PC-3 (cell line): ENCODE measurements around the gene FBLN7. TPM values are rescaled to one million over a fixed set of nuclear protein-coding genes. Genes with fewer than 3 reads are reported as not detected.

Experiments
- ATAC-seq: fragments of 200-7000 bp; cut with Tn5 transposase; 2 replicates; pipeline ENCODE4 v1.9.1; 2020; ENCODE audit warnings: mild to moderate bottlenecking, moderate library complexity
- BruUV-seq: library from RNA; stranded (reverse); fragments of 400-500 nt; replicated peaks from 2 replicates; lab custom pipeline; 2021; lab: Mats Ljungman, UMichigan
- CTCF ChIA-PET: fragments of 300-600 bp; sonication (Branson Sonifier 250); formaldehyde crosslinking; loops from one replicate; lab custom pipeline; 2022; ENCODE audit warnings: antibody characterized with exemption; lab: Charles Lee
- POLR2A ChIA-PET: fragments of 300-600 bp; sonication (Branson Sonifier 250); formaldehyde crosslinking; loops from one replicate; lab custom pipeline; 2022; ENCODE audit warnings: antibody characterized with exemption; ENCODE audit not compliant: unreplicated experiment; lab: Charles Lee
- DNase-seq: peaks from one replicate; pipeline ENCODE4 v3.0.0-alpha.2; 2015
- H2AFZ ChIP-seq: fragments of 300-600 bp; sonication (generic); 2 replicates; pipeline ENCODE4 v1.6.0; 2016; ENCODE audit warnings: antibody characterized with exemption, low read length
- H3F3A ChIP-seq: fragments of 300-600 bp; sonication (generic); one replicate; pipeline ENCODE4 v1.6.0; 2017; ENCODE audit warnings: antibody characterized with exemption, low read length, control low read depth, mild to moderate bottlenecking; ENCODE audit not compliant: unreplicated experiment
- H3K27ac ChIP-seq: fragments of 300-600 bp; sonication (generic); 2 replicates; pipeline ENCODE4 v1.5.1; 2016; ENCODE audit warnings: mild to moderate bottlenecking, low read length
- H3K27me3 ChIP-seq: fragments of 300-600 bp; sonication (generic); 2 replicates; pipeline ENCODE4 v1.6.1; 2016; ENCODE audit warnings: low read length, mixed read lengths
- H3K36me3 ChIP-seq: fragments of 300-600 bp; sonication (generic); 2 replicates; pipeline ENCODE4 v1.6.1; 2016; ENCODE audit warnings: low read depth, mixed run types, low read length, mixed read lengths
- H3K4me1 ChIP-seq: fragments of 300-600 bp; sonication (generic); 2 replicates; pipeline ENCODE4 v1.5.1; 2016; ENCODE audit warnings: low read length; ENCODE audit not compliant: insufficient read depth
- H3K4me2 ChIP-seq: fragments of 300-600 bp; sonication (generic); 2 replicates; pipeline ENCODE4 v1.6.0; 2016; ENCODE audit warnings: low read length
- H3K4me3 ChIP-seq: fragments of 300-600 bp; sonication (generic); 2 replicates; pipeline ENCODE4 v1.5.1; 2016; ENCODE audit warnings: mild to moderate bottlenecking, low read length, mixed read lengths
- H3K79me2 ChIP-seq: fragments of 300-600 bp; sonication (generic); 2 replicates; pipeline ENCODE4 v1.6.1; 2017; ENCODE audit warnings: low read length, mixed read lengths
- H3K9ac ChIP-seq: fragments of 300-600 bp; sonication (generic); 2 replicates; pipeline ENCODE4 v1.6.0; 2016; ENCODE audit warnings: mild to moderate bottlenecking, low read length
- H3K9me2 ChIP-seq: fragments of 300-600 bp; sonication (generic); replicated peaks from 2 replicates; pipeline ENCODE4 v1.6.1; 2016; ENCODE audit warnings: mixed run types, low read length, mixed read lengths
- H3K9me3 ChIP-seq: fragments of 300-600 bp; sonication (generic); 2 replicates; pipeline ENCODE4 v1.6.1; 2016; ENCODE audit warnings: low read length, mixed read lengths
- H4K20me1 ChIP-seq: fragments of 300-600 bp; sonication (generic); 2 replicates; pipeline ENCODE4 v1.6.1; 2016; ENCODE audit warnings: low read length, mixed read lengths
- CTCF ChIP-seq: fragments of 300-600 bp; sonication (generic); conservative IDR thresholded peaks from 2 replicates; pipeline ENCODE4 v1.5.1; 2017; ENCODE audit warnings: antibody characterized with exemption, low read depth, mild to moderate bottlenecking, low read length
- EZH2 ChIP-seq: fragments of 300-600 bp; sonication (generic); IDR thresholded peaks from one replicate; pipeline ENCODE4 v1.6.1; 2017; ENCODE audit warnings: antibody characterized with exemption, mild to moderate bottlenecking, low read length; ENCODE audit not compliant: unreplicated experiment
- EZH2phosphoT487 ChIP-seq: fragments of 300-600 bp; sonication (generic); IDR thresholded peaks from 2 replicates; pipeline ENCODE4 v1.6.1; 2018; ENCODE audit warnings: mild to moderate bottlenecking, antibody characterized with exemption, low read length, borderline replicate concordance
- intact Hi-C: fragments of 100-400 bp; cut with micrococcal nuclease; formaldehyde crosslinking; loops from 2 replicates; pipeline ENCODE4 v1.9.0; 2023
- total RNA-seq: library from RNA; depleted of rRNA; stranded (reverse); fragments of >200 nt; gene quantifications from 2 replicates; pipeline ENCODE4 v1.2.3, GENCODE V29; 2014

FBLN7 gene
- total RNA-seq, 1 experiment from 2014 or later: 2.2 TPM

GRCh38 chr2:112216167-112216566, 78.0 kb downstream of the FBLN7 start:
- no TSS peak for BruUV-seq
- Histone ChIP-seq H3K9ac (no peak overlapping the region), H3K27ac (no peak overlapping the region), H3K36me3 (peaks cover 11% of the 10 kb centered on the region; the same call in 1 of the 2 replicates), H3K4me2 (no peak overlapping the region), H3K27me3 (no peaks in the 10 kb centered on the region), H3K9me2 (no peaks in the 10 kb centered on the region), H3F3A (no peaks in the 10 kb centered on the region), H3K4me1 (no peaks in the 10 kb centered on the region), H3K4me3 (no peak overlapping the region), H3K79me2 (no peaks in the 10 kb centered on the region), H4K20me1 (no peaks in the 10 kb centered on the region), H2AFZ (no peak overlapping the region), H3K9me3 (no peaks in the 10 kb centered on the region)
- peak; percentile 26 for DNase-seq
- CTCF ChIA-PET: no interaction called here
- intact Hi-C loops: no loop called here
- peak; percentile 67 for ATAC-seq
- TF ChIP-seq EZH2 (no peak), EZH2phosphoT487 (no peak), CTCF (peak; percentile 58)
- POLR2A ChIA-PET: no interaction called here

DNA sequence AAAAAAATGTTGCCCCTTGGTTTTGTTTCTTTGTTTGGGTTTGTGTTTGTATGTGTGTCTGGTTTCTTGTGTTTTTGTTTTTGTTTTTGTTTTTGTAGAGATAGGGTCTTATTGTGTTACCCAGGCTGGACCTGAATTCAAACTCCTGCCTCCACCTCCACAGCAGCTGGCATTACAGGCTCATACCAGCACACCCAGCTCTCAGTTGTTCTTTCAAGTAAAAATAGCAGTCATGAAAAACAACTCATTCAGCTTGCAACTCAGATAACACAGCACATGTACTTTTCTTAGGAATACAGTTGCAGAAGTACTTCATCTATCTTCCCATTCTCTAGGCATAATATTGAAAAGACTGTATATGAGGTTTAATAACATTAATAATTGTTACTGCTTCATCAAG, 79.7 kb downstream of the FBLN7 start:
- H4K20me1 ChIP-seq: no peaks in the 10 kb centered on the region
- H3F3A ChIP-seq: no peaks in the 10 kb centered on the region
- no peak overlapping the region for H3K9ac ChIP-seq
- peaks cover 26% of the 10 kb centered on the region for H3K36me3 ChIP-seq
- no peak overlapping the region for H3K27ac ChIP-seq
- intact Hi-C loops: no loop called here
- no peaks in the 10 kb centered on the region for H3K79me2 ChIP-seq
- TF ChIP-seq CTCF (no peak), EZH2phosphoT487 (no peak), EZH2 (no peak)
- BruUV-seq: no TSS peak
- H3K4me2 ChIP-seq: no peak overlapping the region
- ATAC-seq (no peak), DNase-seq (no peak)
- no peaks in the 10 kb centered on the region for H3K27me3 ChIP-seq
- ChIA-PET CTCF (no interaction called here), POLR2A (no interaction called here)
- no peak overlapping the region for H3K4me3 ChIP-seq
- no peaks in the 10 kb centered on the region for H3K9me2 ChIP-seq
- no peaks in the 10 kb centered on the region for H3K4me1 ChIP-seq
- no peak overlapping the region for H2AFZ ChIP-seq
- no peaks in the 10 kb centered on the region for H3K9me3 ChIP-seq

DNA sequence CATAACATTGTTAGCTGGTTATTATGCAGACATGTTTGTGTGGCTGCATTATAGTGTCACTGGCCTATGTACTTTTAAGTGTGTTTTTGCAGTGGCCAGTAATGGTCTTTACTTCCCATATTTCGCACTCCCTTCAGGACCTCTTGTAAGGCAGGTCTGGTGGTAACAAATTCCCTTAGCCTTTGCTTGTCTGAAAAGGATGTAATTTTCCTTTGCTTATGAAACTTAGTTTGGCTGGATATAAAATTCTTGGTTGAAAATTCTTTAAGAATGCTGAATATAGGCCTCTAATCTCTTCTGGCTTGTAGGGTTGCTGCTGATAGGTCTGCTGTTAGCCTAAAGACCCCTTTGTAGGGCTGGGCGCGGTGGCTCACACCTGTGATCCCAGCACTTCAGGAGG, 82.0 kb downstream of the FBLN7 start:
- no peaks in the 10 kb centered on the region for H3K79me2 ChIP-seq
- TF ChIP-seq EZH2: no peak
- TF ChIP-seq EZH2phosphoT487: no peak
- no peak for TF ChIP-seq CTCF
- BruUV-seq: no TSS peak
- intact Hi-C loops: no loop called here
- POLR2A ChIA-PET: no interaction called here
- DNase-seq (no peak), ATAC-seq (no peak)
- no peak overlapping the region for H3K27ac ChIP-seq
- H3K27me3 ChIP-seq: no peaks in the 10 kb centered on the region
- peaks cover 32% of the 10 kb centered on the region for H3K36me3 ChIP-seq
- no peaks in the 10 kb centered on the region for H3K4me1 ChIP-seq
- no peaks in the 10 kb centered on the region for H4K20me1 ChIP-seq
- H2AFZ ChIP-seq: no peak overlapping the region
- no peak overlapping the region for H3K4me3 ChIP-seq
- no peaks in the 10 kb centered on the region for H3K9me2 ChIP-seq
- H3F3A ChIP-seq: no peaks in the 10 kb centered on the region
- no peaks in the 10 kb centered on the region for H3K9me3 ChIP-seq
- CTCF ChIA-PET: no interaction called here
- H3K9ac ChIP-seq: no peak overlapping the region
- H3K4me2 ChIP-seq: no peak overlapping the region
